Midbrain (tissue), 1 donor: ENCODE results near the gene SSBP3.
"Not testable (repeated sequence)": the region's sequence is repeated elsewhere in the genome, so short reads cannot be mapped to it uniquely, and the experiment has no call there.

ENCODE experiments used
- DNase-seq: peaks from one replicate; lab custom pipeline; 2025; lab: John Stamatoyannopoulos, UW

SSBP3 gene

GRCh38 chr1:54406339-54407153 is at the start of gene SSBP3:
TSS of gene SSBP3 (minus strand) at chr1:54406394.
- peak; percentile 94 for DNase-seq

GRCh38 chr1:54453509-54453908 is 47.3 kb upstream of the SSBP3 start:
- DNase-seq = no peak

GRCh38 chr1:54453022-54453421 is 46.8 kb upstream of the SSBP3 start:
- DNase-seq = no peak

GRCh38 chr1:54449431-54449830 is 43.2 kb upstream of the SSBP3 start:
- DNase-seq = not testable (repeated sequence)

GRCh38 chr1:54448801-54449200 is 42.6 kb upstream of the SSBP3 start:
- not testable (repeated sequence) for DNase-seq

GRCh38 chr1:54447081-54447480 is 40.9 kb upstream of the SSBP3 start:
- DNase-seq = not testable (repeated sequence)

- DNase-seq = no peak
Measured at GRCh38 chr1:54442185-54442584, 36.0 kb upstream of the SSBP3 start.

- DNase-seq = no peak
Measured at GRCh38 chr1:54439550-54440223, 33.5 kb upstream of the SSBP3 start.

- no peak for DNase-seq
Measured at GRCh38 chr1:54437783-54438182, 31.6 kb upstream of the SSBP3 start.

GRCh38 chr1:54436826-54437225 is 30.6 kb upstream of the SSBP3 start:
- no peak for DNase-seq

- no peak for DNase-seq
Measured at GRCh38 chr1:54429838-54430237, 23.6 kb upstream of the SSBP3 start.

GRCh38 chr1:54428837-54429518 is 22.8 kb upstream of the SSBP3 start:
- no peak for DNase-seq

- no peak for DNase-seq
Measured at GRCh38 chr1:54425152-54425584, 19.0 kb upstream of the SSBP3 start.

- no peak for DNase-seq
Measured at GRCh38 chr1:54424398-54424797, 18.2 kb upstream of the SSBP3 start.

- DNase-seq = no peak
Measured at GRCh38 chr1:54421101-54421504, 14.9 kb upstream of the SSBP3 start.

GRCh38 chr1:54418598-54418997 is 12.4 kb upstream of the SSBP3 start:
- not testable (repeated sequence) for DNase-seq

- DNase-seq = no peak
Measured at GRCh38 chr1:54417123-54417522, 10.9 kb upstream of the SSBP3 start.

- DNase-seq = no peak
Measured at GRCh38 chr1:54416435-54416834, 10.2 kb upstream of the SSBP3 start.

- DNase-seq = no peak
Measured at GRCh38 chr1:54415991-54416390, 9.8 kb upstream of the SSBP3 start.

- no peak for DNase-seq
Measured at GRCh38 chr1:54415533-54415932, 9.3 kb upstream of the SSBP3 start.

- no peak for DNase-seq
Measured at GRCh38 chr1:54413732-54414131, 7.5 kb upstream of the SSBP3 start.

- DNase-seq = peak; percentile 29
Measured at GRCh38 chr1:54413295-54413694, 7.1 kb upstream of the SSBP3 start.

GRCh38 chr1:54410359-54410758 is 4.2 kb upstream of the SSBP3 start:
- no peak for DNase-seq
